Dermis blood vessel endothelial cell (primary cell): ENCODE results near the gene CHST13. TPM values are rescaled to one million over a fixed set of nuclear protein-coding genes. Genes with fewer than 3 reads are reported as not detected.

Experiments used
- DNase-seq: peaks from one replicate; pipeline ENCODE4 v3.0.0; 2010
- total RNA-seq: library from RNA; depleted of rRNA; stranded (reverse); fragments of >200 nt; gene quantifications from 2 replicates; pipeline ENCODE4 v1.2.3, GENCODE V29; 2014

CHST13 gene
- total RNA-seq, 1 donor from 2014 or later = not detected

- DNase-seq = no peak
These were observed 18.6 kb downstream of the CHST13 start for GRCh38 chr3:126542340-126543241.

- no peak for DNase-seq
These were observed 19.6 kb downstream of the CHST13 start for GRCh38 chr3:126543457-126544061.

GRCh38 chr3:126544596-126545281 is 20.8 kb downstream of the CHST13 start:
- DNase-seq = no peak

GRCh38 chr3:126545544-126545943 is 21.6 kb downstream of the CHST13 start:
- DNase-seq = no peak

GRCh38 chr3:126546013-126546412 is 22.1 kb downstream of the CHST13 start:
- DNase-seq = no peak

- DNase-seq = no peak
These were observed 22.7 kb downstream of the CHST13 start for GRCh38 chr3:126546549-126547239.

- no peak for DNase-seq
These were observed 23.8 kb downstream of the CHST13 start for GRCh38 chr3:126547721-126548120.

GRCh38 chr3:126548556-126549466 is 24.9 kb downstream of the CHST13 start:
- no peak for DNase-seq

GRCh38 chr3:126549861-126550487 is 26.0 kb downstream of the CHST13 start:
- no peak for DNase-seq

- no peak for DNase-seq
These were observed 26.6 kb downstream of the CHST13 start for GRCh38 chr3:126550488-126551051.

GRCh38 chr3:126551121-126551838 is 27.3 kb downstream of the CHST13 start:
- no peak for DNase-seq

GRCh38 chr3:126551839-126552687 is 28.1 kb downstream of the CHST13 start:
- no peak for DNase-seq

GRCh38 chr3:126552688-126553283 is 28.8 kb downstream of the CHST13 start:
- DNase-seq = no peak

- DNase-seq = no peak
These were observed 29.5 kb downstream of the CHST13 start for GRCh38 chr3:126553284-126554084.

GRCh38 chr3:126554560-126555525 is 30.9 kb downstream of the CHST13 start:
- DNase-seq = no peak

- DNase-seq = no peak
These were observed 32.1 kb downstream of the CHST13 start for GRCh38 chr3:126555795-126556636.
